LNCAP (cell line): ENCODE results near the gene S100A2.

Source experiments
- TF ChIP-seq, protein P1 (sequence below): fragments of 450-650 bp; IDR thresholded peaks from 2 replicates; pipeline ENCODE4 v1.5.1; 2017; ENCODE audit warnings: mild to moderate bottlenecking

Gene S100A2

GRCh38 chr1:153548722-153549688 lies 16.6 kb downstream of the S100A2 start, which contains the start of gene S100A3:
S100A3 (minus strand) TSS chr1:153549258; CDS start chr1:153548485, 773 bp downstream.
- TF ChIP-seq, protein P1, sequence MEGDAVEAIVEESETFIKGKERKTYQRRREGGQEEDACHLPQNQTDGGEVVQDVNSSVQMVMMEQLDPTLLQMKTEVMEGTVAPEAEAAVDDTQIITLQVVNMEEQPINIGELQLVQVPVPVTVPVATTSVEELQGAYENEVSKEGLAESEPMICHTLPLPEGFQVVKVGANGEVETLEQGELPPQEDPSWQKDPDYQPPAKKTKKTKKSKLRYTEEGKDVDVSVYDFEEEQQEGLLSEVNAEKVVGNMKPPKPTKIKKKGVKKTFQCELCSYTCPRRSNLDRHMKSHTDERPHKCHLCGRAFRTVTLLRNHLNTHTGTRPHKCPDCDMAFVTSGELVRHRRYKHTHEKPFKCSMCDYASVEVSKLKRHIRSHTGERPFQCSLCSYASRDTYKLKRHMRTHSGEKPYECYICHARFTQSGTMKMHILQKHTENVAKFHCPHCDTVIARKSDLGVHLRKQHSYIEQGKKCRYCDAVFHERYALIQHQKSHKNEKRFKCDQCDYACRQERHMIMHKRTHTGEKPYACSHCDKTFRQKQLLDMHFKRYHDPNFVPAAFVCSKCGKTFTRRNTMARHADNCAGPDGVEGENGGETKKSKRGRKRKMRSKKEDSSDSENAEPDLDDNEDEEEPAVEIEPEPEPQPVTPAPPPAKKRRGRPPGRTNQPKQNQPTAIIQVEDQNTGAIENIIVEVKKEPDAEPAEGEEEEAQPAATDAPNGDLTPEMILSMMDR: no peak

GRCh38 chr1:153547560-153548551 lies 17.8 kb downstream of the S100A2 start:
- TF ChIP-seq, protein P1: no peak

DNA sequence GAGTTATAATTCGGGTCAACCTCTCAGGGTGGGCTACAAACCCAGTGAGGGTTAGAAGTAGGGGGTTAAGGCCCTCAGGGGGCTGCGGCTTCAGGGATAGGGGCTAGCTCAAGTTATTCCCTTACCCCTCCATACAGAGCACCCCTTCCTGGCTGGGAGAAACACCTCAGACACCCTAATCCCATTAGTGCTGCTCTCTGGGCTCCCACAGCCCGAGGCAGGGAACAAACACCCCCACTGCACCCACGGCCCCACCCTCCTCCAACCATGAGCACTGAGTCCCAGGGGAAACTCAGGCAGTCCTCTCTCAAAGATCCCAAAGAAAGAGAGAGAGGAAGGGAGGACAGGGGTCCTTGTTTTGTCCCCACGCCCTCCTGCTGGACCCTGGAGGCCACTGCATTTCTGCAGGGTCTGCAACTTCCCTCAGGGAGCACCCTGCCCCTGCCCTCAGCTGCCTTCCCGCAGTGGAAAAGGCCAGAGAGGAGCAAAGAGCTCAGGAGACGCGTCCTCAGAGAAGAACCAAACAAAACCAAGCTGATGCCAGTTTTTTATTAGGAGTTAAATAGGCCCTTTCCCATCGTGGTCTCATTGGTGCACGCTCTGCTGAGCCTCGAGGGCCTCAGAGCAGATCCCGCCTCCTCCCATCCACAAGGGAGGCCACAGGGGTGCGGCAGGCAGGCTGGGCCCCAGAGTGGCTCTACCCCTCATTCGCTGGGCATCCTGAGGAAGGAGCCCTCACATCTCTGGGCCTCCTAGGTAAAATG lies 18.7 kb downstream of the S100A2 start:
- TF ChIP-seq, protein P1: no peak

GRCh38 chr1:153546371-153546770 lies 19.3 kb downstream of the S100A2 start:
- TF ChIP-seq, protein P1: no peak

GRCh38 chr1:153545067-153546055 lies 20.3 kb downstream of the S100A2 start, which contains the start of gene S100A4:
S100A4 (minus strand) TSS chr1:153545806; CDS start chr1:153544794, 1,012 bp downstream.
- TF ChIP-seq, protein P1: no peak

DNA sequence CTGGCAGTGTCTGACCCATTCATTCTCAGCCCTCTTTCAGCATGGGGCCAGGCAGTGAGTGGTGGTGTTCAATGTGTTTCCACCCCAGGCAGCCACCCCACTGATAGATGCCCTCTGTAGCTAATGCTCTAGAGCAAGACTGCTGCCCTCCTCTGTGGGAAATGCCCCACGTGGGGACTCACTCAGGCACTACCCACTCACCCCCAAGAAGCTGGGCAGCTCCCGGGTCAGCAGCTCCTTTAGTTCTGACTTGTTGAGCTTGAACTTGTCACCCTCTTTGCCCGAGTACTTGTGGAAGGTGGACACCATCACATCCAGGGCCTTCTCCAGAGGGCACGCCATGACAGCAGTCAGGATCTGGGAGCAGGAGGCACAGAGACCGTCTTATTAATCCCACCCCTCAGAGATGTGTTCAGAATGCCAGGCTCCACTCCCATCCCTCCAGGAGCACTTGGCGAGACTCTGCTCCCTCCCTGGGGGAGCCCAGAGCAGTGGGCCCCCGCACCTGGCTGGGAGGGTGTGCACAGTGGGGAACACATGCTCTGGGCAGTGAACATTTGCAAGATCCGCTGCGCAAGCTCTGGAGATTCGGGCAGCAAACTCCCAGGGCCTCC lies 21.1 kb downstream of the S100A2 start:
- TF ChIP-seq, protein P1: no peak
